GM19239 (cell line): ENCODE measurements around the gene TGFB2.

Experiments used
- DNase-seq: peaks from one replicate; pipeline ENCODE4 v3.0.0; 2011; ENCODE audit warnings: low spot score; ENCODE audit not compliant: insufficient read length
- FAIRE-seq: peaks from 2 replicates; lab custom pipeline; 2011; peaks lifted over from hg19 to GRCh38; lab: Jason Lieb, UNC

TGFB2 gene

GRCh38 chr1:218382261-218382660, 37.1 kb downstream of the TGFB2 start:
- FAIRE-seq: no peak
- DNase-seq: no peak

- FAIRE-seq: no peak
- no peak for DNase-seq
These were observed 37.9 kb downstream of the TGFB2 start for GRCh38 chr1:218383051-218383450.

- FAIRE-seq (no peak), DNase-seq (no peak)
These were observed 38.5 kb downstream of the TGFB2 start for GRCh38 chr1:218383681-218384080.

GRCh38 chr1:218384581-218384993, 39.5 kb downstream of the TGFB2 start:
- FAIRE-seq (no peak), DNase-seq (no peak)

GRCh38 chr1:218388591-218388990, 43.5 kb downstream of the TGFB2 start:
- FAIRE-seq (no peak), DNase-seq (no peak)

- DNase-seq (no peak), FAIRE-seq (no peak)
These were observed 45.5 kb downstream of the TGFB2 start for GRCh38 chr1:218390618-218391017.

- FAIRE-seq: no peak
These were observed 47.6 kb downstream of the TGFB2 start for GRCh38 chr1:218392780-218393179.

GRCh38 chr1:218394416-218394815, 49.3 kb downstream of the TGFB2 start:
- no peak for FAIRE-seq
- DNase-seq: no peak

More at GRCh38 chr1:218392780-218393179, 47.6 kb downstream of the TGFB2 start:
- no peak for DNase-seq

GRCh38 chr1:218394989-218395388, 49.9 kb downstream of the TGFB2 start:
- no peak for FAIRE-seq
- DNase-seq: no peak

GRCh38 chr1:218395916-218396315, 50.8 kb downstream of the TGFB2 start:
- no peak for DNase-seq
- no peak for FAIRE-seq

GRCh38 chr1:218397752-218398339, 52.7 kb downstream of the TGFB2 start:
- no peak for FAIRE-seq

GRCh38 chr1:218400624-218401023, 55.5 kb downstream of the TGFB2 start:
- FAIRE-seq (no peak), DNase-seq (no peak)

More at GRCh38 chr1:218397752-218398339, 52.7 kb downstream of the TGFB2 start:
- no peak for DNase-seq

GRCh38 chr1:218401441-218401997, 56.4 kb downstream of the TGFB2 start:
- FAIRE-seq: no peak
- no peak for DNase-seq

- no peak for DNase-seq
- no peak for FAIRE-seq
These were observed 57.1 kb downstream of the TGFB2 start for GRCh38 chr1:218401998-218402785.

- FAIRE-seq (no peak), DNase-seq (no peak)
These were observed 57.6 kb downstream of the TGFB2 start for GRCh38 chr1:218402786-218403120.

- no peak for FAIRE-seq
- no peak for DNase-seq
These were observed 58.2 kb downstream of the TGFB2 start for GRCh38 chr1:218403300-218403699.

GRCh38 chr1:218407630-218408029, 62.5 kb downstream of the TGFB2 start:
- DNase-seq (no peak), FAIRE-seq (no peak)

- DNase-seq (no peak), FAIRE-seq (no peak)
These were observed 63.0 kb downstream of the TGFB2 start for GRCh38 chr1:218408135-218408534.

- DNase-seq (no peak), FAIRE-seq (no peak)
These were observed 63.8 kb downstream of the TGFB2 start for GRCh38 chr1:218408942-218409341.

GRCh38 chr1:218409946-218410510, 64.9 kb downstream of the TGFB2 start:
- DNase-seq (no peak), FAIRE-seq (no peak)

- no peak for FAIRE-seq
- no peak for DNase-seq
These were observed 66.0 kb downstream of the TGFB2 start for GRCh38 chr1:218411101-218411500.
